HL-60 (cell line): Measurements from ENCODE around the gene COQ6.

Source experiments
- CTCF ChIP-seq: IDR thresholded peaks from one replicate; pipeline ENCODE4 v1.5.1; 2011; ENCODE audit warnings: low read length, control low read depth, inconsistent platforms; ENCODE audit not compliant: insufficient read depth
- GABPA ChIP-seq: IDR thresholded peaks from 2 replicates; pipeline ENCODE4 v1.6.1; 2012; ENCODE audit warnings: low read depth
- POLR2AphosphoS5 ChIP-seq: IDR thresholded peaks from 2 replicates; pipeline ENCODE4 v1.6.1; 2012; ENCODE audit warnings: low read depth
- SPI1 ChIP-seq: IDR thresholded peaks from 2 replicates; pipeline ENCODE4 v1.6.1; 2012; ENCODE audit warnings: low read depth, mild to moderate bottlenecking, borderline replicate concordance
- TF ChIP-seq, protein P1 (sequence below): IDR thresholded peaks from 2 replicates; pipeline ENCODE4 v1.6.1; 2012; ENCODE audit warnings: low read depth; ENCODE audit not compliant: insufficient replicate concordance

- TF ChIP-seq, protein P1, sequence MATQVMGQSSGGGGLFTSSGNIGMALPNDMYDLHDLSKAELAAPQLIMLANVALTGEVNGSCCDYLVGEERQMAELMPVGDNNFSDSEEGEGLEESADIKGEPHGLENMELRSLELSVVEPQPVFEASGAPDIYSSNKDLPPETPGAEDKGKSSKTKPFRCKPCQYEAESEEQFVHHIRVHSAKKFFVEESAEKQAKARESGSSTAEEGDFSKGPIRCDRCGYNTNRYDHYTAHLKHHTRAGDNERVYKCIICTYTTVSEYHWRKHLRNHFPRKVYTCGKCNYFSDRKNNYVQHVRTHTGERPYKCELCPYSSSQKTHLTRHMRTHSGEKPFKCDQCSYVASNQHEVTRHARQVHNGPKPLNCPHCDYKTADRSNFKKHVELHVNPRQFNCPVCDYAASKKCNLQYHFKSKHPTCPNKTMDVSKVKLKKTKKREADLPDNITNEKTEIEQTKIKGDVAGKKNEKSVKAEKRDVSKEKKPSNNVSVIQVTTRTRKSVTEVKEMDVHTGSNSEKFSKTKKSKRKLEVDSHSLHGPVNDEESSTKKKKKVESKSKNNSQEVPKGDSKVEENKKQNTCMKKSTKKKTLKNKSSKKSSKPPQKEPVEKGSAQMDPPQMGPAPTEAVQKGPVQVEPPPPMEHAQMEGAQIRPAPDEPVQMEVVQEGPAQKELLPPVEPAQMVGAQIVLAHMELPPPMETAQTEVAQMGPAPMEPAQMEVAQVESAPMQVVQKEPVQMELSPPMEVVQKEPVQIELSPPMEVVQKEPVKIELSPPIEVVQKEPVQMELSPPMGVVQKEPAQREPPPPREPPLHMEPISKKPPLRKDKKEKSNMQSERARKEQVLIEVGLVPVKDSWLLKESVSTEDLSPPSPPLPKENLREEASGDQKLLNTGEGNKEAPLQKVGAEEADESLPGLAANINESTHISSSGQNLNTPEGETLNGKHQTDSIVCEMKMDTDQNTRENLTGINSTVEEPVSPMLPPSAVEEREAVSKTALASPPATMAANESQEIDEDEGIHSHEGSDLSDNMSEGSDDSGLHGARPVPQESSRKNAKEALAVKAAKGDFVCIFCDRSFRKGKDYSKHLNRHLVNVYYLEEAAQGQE, result no peak
- no peak for TF ChIP-seq CTCF
- TF ChIP-seq SPI1, result no peak
- TF ChIP-seq GABPA, result no peak
- TF ChIP-seq POLR2AphosphoS5, result no peak
These were observed 40.4 kb upstream of the COQ6 start for GRCh38 chr14:73909681-73910080.
